NCI-H1436 treated with DMSO at 0.1 percent for 48 hours (cell line): ENCODE measurements around the gene CAB39.
"Not testable (repeated sequence)": the region's sequence is repeated elsewhere in the genome, so short reads cannot be mapped to it uniquely, and the experiment has no call there.

Experiments
- DNase-seq: peaks from one replicate; lab custom pipeline; 2025; lab: John Stamatoyannopoulos, UW

The CAB39 gene

DNA sequence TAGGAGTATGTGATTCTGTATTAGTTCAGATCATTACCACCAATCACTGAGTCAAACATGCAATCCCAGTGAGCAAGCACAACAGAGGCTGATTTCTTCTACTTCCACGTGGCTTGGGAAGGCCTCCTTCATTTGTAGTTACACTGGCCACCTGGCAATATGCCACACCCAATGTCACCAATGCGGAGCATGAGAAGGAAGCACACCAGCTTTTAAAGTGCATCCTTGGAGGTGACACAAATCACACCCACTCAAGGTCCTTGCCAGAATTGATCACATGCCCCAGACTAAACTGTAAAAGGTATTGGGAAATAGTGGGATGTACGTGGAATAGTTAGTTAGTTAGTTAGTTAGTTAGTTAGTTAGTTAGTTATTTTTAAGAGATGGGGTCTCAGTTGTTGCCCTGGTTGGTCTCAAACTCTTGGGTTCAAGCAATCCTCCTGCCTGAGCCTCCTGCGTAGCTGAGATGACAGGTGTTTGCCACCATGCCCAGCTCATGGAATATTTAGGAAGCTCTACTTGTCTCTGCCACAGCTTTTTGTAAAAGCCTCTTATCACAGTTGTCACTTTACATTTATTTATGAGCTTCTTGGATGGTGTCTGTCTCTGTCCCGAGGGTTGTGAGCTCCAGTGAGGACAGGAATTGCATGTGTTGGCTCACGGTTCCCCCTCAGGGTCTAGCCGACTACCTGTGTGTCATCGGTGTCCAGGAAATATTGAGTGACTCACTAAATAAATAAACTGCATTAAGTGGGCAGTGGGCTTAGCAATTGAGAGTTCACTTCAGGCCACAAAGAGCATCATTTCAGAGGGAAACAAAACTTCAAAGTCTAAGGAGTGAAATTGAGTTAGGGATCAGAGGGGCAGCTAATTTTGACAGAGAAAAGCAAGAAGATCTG, 28.1 kb upstream of the CAB39 start:
- DNase-seq, result no peak

DNA sequence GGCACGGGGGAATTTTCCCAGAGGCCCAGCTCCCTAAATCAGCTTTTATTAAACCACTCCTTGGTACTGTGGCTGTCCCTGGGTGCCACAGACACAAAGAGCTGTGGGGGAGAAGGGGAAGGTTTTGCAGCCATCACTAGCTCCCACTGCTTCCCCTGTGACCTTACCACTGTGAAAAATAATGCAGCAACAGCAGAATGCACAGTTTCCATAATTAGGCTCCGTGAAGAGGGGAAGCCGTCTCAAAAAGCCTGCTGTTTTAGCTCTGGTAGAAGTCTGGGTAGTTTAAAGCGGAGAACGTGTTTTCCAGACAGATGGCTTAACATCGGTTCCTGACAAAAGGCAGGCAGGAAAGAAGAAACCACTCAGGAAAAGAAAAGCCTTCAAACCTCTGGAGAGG, 27.5 kb upstream of the CAB39 start:
- no peak for DNase-seq

GRCh38 chr2:230687498-230687897, 25.1 kb upstream of the CAB39 start:
- no peak for DNase-seq

DNA sequence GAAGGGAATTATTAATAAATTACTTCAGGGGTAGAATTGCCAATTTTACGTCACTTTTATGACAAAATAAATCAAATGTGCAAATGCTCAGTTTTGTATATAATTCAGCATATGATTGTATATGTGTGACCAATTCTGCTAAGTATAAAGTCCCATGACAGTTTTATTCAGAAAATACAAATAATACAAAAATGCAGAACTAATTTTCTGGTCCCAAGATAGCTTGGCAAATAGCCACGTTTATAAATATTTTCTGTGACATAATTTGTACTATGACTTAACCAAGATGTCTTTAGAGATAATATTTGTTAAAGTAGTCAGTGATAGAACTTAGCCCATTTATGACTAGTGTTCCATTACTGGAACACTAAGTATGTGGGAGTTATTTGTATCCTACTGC, 24.2 kb upstream of the CAB39 start:
- DNase-seq, result no peak

GRCh38 chr2:230690439-230690838, 22.2 kb upstream of the CAB39 start:
- no peak for DNase-seq

DNA sequence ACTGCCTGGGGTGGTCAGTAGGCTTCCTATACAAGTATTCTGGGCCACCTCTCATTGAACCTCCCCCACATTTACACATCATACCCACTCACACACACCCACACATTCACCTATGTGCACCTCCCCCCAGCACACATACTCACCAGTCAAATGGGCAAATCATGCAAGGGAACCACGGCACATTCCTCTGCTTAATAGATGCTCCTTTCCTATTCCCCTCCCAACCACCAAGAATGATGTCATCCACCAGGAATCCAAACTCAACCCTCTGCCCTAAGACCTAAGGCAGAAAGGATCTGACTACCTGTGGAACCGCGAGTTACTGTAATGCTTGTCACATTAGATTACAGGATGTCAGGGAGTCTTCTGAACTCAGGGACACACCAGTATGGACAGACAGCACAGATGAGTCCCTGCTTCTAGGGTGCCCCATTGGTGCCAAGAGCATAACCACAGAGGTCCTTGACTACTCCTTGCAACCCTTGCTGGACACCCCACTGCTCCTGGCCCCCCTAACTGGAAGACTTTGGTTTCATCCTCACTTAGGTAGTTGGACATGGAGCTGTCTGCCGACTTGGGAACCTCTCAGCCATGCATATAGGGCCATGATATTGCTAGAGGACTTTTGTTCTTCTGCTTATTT, 21.5 kb upstream of the CAB39 start:
- no peak for DNase-seq

DNA sequence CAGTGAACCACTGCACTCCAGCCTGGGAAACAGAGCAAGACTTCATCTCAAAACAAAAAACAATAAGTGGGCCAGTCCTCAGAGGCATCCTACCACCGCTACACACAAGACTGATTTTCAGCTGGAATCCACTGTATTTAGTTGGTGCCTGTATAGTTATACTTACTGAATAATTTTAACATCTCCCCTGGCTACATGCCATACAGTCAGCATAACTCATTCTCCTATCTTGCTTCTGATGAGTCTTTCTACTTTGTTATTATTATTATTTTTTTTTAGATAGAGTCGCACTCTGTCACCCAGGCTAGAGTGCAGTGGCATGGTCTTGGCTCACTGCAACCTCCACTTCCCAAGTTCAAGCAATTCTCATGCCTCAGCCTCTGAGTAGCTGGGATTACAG, 19.9 kb upstream of the CAB39 start:
- no peak for DNase-seq

DNA sequence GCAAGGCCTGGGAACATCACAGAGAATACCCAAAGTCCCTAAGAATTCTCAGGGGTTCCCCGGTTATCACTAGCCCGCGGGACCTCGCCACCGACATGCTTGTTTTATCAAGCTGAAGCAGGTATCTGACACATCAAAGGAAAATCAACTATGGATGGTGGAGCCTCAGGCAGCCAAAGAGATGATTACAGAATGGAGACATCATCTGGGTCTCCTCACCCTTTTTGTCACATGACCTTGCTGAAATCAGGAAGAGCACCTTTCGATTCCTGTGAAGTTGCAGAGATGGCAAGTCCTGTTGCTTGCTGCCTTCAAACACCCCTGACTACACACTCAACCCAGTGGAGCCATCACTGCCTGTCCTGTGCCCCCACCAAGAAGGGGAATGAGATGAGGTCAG, 19.2 kb upstream of the CAB39 start:
- no peak for DNase-seq

DNA sequence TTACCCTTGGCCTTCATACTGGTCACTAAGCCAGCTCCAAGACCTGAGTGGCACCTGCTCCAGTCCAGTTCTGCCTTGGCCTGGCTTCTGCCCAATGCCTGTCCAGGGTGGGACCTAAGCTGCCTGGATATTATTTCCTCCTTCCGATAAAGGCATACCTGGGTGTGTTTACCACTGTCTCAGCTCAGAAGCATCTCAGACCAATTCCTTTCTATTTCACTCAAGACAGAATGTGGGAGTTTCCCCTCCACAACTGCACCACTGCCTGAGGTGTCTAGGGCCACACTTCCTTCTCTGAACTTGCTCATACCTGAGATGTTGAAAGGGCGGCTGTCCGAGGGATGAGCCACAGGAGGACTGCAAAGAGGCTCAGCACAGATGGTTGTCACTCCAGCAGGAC, 18.4 kb upstream of the CAB39 start:
- no peak for DNase-seq

DNA sequence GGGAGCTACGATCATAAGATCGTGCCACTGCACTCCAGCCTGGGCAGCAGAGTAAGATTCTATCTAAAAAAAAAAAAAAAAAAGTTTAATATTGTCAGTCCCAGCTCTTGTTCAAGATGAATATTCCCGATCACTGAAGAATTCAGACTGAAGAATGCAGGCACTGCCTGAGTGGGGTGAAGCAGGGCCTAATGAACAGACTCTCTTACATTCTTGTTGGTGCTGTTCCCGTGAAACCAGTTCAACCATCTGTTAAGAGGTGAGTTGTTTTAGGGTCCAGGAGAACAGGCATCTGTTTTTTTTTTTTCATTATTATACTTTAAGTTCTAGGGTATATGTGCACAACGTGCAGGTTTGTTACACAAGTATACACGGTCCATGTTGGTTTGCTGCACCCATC, 17.1 kb upstream of the CAB39 start:
- no peak for DNase-seq

DNA sequence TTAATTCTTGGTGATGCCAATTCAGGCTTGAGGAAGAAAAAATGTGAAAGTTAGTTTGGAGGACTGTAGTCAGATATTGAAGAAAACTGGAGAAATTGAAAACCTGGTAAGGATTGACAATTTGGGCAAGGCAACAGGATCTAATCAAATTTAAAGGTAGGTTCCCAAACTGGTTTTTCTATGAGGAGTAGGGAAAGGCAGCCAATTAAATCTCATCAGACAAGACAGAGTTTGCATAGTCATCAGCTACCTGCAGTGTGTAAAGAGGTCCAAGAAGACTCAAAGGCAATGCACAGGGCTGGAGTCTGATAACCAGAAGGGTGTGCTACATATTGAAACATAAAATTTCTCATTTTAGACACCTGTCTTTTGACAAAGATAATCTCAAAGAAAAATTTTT, 16.0 kb upstream of the CAB39 start:
- DNase-seq, result no peak

DNA sequence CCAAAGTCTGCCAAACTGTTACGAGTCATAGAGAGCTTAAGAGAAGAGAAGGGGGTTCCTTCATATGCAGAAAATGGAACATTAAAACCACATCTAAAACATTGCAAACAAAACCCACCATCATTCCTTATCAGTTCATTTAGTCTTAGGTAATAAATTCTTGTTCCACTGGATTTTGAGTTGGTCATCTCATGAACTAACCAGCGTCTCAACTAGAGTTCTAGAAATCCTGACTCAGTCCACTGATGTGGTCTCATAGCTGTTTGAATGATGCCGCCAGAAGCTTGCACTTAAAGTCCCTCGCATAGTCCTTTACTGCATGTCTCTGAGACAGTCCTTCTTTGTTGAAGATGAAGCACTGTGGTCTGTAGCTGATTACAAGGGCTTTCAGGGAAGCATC, 15.0 kb upstream of the CAB39 start:
- no peak for DNase-seq

- not testable (repeated sequence) for DNase-seq
These were observed 13.9 kb upstream of the CAB39 start for GRCh38 chr2:230698753-230699152.

DNA sequence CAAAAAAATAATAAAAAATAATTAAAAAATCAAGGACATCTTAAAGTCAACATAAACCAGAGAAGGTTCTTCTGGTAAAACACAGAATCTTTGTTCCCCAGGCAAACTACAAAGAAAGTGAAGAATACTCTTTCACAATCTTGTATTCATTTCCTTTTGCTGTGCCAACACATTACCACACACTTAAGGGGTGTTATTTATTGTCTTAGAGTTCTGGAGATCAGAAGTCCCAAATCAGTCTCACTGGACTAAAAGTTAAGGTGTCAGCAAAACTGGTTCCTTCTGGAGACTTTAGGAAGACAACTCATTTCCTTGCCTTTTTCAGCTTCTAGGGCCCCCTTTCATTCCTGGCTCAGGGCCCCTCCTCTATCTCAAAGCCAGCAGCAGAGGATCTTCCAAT, 12.2 kb upstream of the CAB39 start:
- DNase-seq, result no peak

GRCh38 chr2:230701308-230701707, 11.3 kb upstream of the CAB39 start:
- DNase-seq, result no peak

DNA sequence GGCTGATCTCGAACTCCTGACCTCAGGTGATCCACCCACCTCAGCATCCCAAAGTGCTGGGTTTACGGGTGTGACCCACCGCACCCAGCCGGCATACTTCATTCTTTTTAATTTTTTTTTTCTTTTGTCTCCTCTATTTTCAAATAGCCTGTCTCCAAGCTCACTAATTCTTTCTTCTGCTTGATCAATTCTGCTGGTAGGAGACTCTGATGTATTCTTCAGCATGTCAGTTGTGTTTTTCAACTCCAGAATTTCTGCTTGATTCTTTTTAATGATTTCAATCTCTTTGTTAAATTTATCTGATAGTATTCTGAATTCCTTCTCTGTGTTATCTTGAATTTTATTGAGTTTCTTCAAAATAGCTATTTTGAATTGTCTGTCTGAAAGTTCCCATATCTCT, 10.2 kb upstream of the CAB39 start:
- DNase-seq, result not testable (repeated sequence)

- no peak for DNase-seq
These were observed 9.1 kb upstream of the CAB39 start for GRCh38 chr2:230703514-230703913.

DNA sequence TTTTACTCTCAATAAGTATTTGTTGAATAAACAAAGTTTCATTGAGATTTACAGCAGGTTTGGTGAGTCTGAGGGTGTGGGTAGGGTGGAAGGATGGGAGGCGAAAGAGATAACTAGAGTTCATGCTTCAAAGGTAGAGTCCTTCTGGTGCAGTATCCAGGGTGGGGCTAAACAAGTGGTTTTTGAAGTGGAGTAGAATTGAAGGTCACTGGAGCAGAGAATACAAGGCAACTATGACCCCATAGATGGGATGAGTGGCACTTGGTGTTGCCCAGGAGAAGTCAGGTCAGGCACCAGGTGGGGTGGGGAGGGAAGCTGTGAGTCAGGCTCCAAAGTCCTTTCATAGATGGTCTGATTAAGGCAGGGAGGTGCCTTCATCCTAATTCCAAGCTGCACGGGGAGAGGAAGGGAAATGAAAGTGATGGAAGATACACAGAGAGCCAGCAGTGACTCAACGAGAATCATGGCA, 6.6 kb upstream of the CAB39 start:
- no peak for DNase-seq

DNA sequence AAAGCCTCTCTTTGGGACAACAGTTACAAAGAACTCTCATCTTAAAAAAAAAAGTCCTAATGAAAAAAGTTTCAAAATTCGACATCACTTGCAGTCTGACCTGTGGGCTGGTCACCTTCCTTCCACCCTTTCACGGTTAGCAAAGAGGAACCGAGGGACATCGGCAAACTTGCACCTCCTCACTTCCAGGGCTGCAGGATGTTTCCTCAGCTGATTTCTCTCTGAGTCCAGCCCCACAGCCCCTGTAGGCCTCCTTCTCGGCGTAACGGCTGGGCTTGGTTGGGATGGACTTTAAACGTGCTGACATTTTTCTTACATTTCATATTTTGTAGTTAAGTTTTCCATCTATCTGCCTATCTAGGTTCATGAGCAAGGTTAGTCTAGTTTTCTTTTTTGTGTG, 5.7 kb upstream of the CAB39 start:
- no peak for DNase-seq

- no peak for DNase-seq
These were observed 4.4 kb upstream of the CAB39 start for GRCh38 chr2:230708204-230708603.

- DNase-seq, result no peak
These were observed 1.4 kb upstream of the CAB39 start for GRCh38 chr2:230711224-230711623.

- DNase-seq, result no peak
These were observed 891 bp downstream of the CAB39 start for GRCh38 chr2:230713331-230714135.

DNA sequence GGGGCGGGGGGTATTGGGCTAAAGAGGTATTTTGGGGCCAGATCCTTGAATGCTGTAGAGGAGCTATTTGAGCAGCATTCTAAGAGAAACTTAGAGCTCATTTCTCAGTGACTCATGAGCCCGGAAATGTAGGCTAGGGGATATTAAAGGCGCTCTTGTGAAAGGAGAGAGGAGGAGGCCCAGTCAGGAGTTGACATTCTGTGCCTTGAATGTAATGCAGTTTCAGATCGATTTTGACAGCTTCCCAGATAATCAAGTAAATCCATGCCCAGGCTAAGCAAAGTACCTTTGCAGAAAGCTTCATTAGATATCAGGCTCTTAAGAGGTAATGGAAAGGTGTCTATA, 1.5 kb downstream of the CAB39 start:
- no peak for DNase-seq
